Peyer's patch (tissue), 4 donors: ENCODE data around the gene TNMD. TPM values are rescaled to one million over a fixed set of nuclear protein-coding genes. Genes with fewer than 3 reads are reported as not detected.
"Not testable (repeated sequence)": the region's sequence is repeated elsewhere in the genome, so short reads cannot be mapped to it uniquely, and the experiment has no call there.

Source experiments
- DNase-seq, 3 donors: peaks; one replicate each; pipeline ENCODE4 v3.0.0-alpha.2; 2017 to 2019
- H3K27ac ChIP-seq, 4 donors: fragments of 200-600 bp; sonication (generic); one replicate each; pipeline ENCODE4 v1.5.1; 2016 to 2019
- H3K27me3 ChIP-seq, 2 donors: fragments of 200-600 bp; sonication (generic); one replicate each; pipeline ENCODE4 v1.5.1; 2019
- H3K36me3 ChIP-seq, 3 donors: fragments of 200-600 bp; sonication (generic); one replicate each; pipeline ENCODE4 v1.5.1; 2016 to 2019
- H3K4me1 ChIP-seq, 4 donors: fragments of 200-600 bp; sonication (generic); one replicate each; pipeline ENCODE4 v1.5.1; 2016 to 2019
- H3K4me3 ChIP-seq, 4 donors: fragments of 200-600 bp; sonication (generic); 1 replicate in 3 of 4; 2 replicates in 1 of 4; pipeline ENCODE4 v1.5.1; 2016 to 2019; ENCODE audit warnings: mild to moderate bottlenecking in 1 of 4
- H3K9me3 ChIP-seq, 4 donors: fragments of 200-600 bp; sonication (generic); one replicate each; pipeline ENCODE4 v1.5.1; 2016 to 2019; ENCODE audit warnings: mild to moderate bottlenecking in 1 of 4
- CTCF ChIP-seq, 6 experiments: fragments of 450-650 bp in 4 of 6; fragments of 200-600 bp in 2 of 6; sonication (generic) in 1 of 6; IDR thresholded peaks; one replicate each; pipeline ENCODE4 v1.5.1; 2017 to 2019; ENCODE audit warnings: antibody characterized with exemption in 6 of 6, mild to moderate bottlenecking in 3 of 6, moderate library complexity in 1 of 6
- POLR2A ChIP-seq, 2 donors: fragments of 450-650 bp; IDR thresholded peaks; one replicate each; pipeline ENCODE4 v1.5.1; 2017; ENCODE audit warnings: antibody characterized with exemption in 2 of 2, mild to moderate bottlenecking in 2 of 2, moderate library complexity in 2 of 2
- total RNA-seq, 4 donors: library from RNA; depleted of rRNA; stranded (reverse); fragments of >200 nt; gene quantifications; one replicate each; pipeline ENCODE4 v1.1.0, GENCODE V29; 2016

The TNMD gene
- total RNA-seq, result 1 to 10 TPM in 1 of 4 donors, not detected in 3; 3.1 TPM

- no peaks in the 10 kb centered on the region for H3K9me3 ChIP-seq
- H3K27me3 ChIP-seq, result no peaks in the 10 kb centered on the region
- H3K36me3 ChIP-seq, result no peaks in the 10 kb centered on the region
- H3K4me3 ChIP-seq, result no peak within 1 kb of the TSS
- DNase-seq, result no peak
- H3K27ac ChIP-seq, result no peak within 1 kb of the TSS
- no peaks in the 10 kb centered on the region for H3K4me1 ChIP-seq
- TF ChIP-seq CTCF (IDR thresholded peaks at IDR 0.05) (no peak), POLR2A (IDR thresholded peaks at IDR 0.05) (no peak)
Observed at GRCh38 chrX:100584611-100585010, at the start of gene TNMD. TSS of gene TNMD (plus strand) at chrX:100584936. CDS start at chrX:100585019, 83 bp downstream.

GRCh38 chrX:100565534-100565933 is 19.2 kb upstream of the TNMD start:
- not testable (repeated sequence) for H3K27ac ChIP-seq, DNase-seq, H3K4me1 ChIP-seq, H3K27me3 ChIP-seq, H3K4me3 ChIP-seq, H3K9me3 ChIP-seq, H3K36me3 ChIP-seq
- TF ChIP-seq CTCF (IDR thresholded peaks at IDR 0.05), result peak in 1 of 6 experiments; percentile 11

- H3K4me3 ChIP-seq, result no peak overlapping the region
- no peak overlapping the region for H3K27ac ChIP-seq
- H3K27me3 ChIP-seq, result no peaks in the 10 kb centered on the region
- no peak for TF ChIP-seq POLR2A (IDR thresholded peaks at IDR 0.05)
- no peak for TF ChIP-seq CTCF (IDR thresholded peaks at IDR 0.05)
- no peak for DNase-seq
- no peaks in the 10 kb centered on the region for H3K9me3 ChIP-seq
- no peaks in the 10 kb centered on the region for H3K36me3 ChIP-seq
- H3K4me1 ChIP-seq, result no peaks in the 10 kb centered on the region
Observed at GRCh38 chrX:100586747-100587146, 2.0 kb downstream of the TNMD start.

- Histone ChIP-seq H3K9me3 (no peaks in the 10 kb centered on the region), H3K27me3 (no peaks in the 10 kb centered on the region), H3K27ac (no peak overlapping the region), H3K4me1 (no peaks in the 10 kb centered on the region), H3K4me3 (no peak overlapping the region), H3K36me3 (no peaks in the 10 kb centered on the region)
- TF ChIP-seq CTCF (IDR thresholded peaks at IDR 0.05) (no peak), POLR2A (IDR thresholded peaks at IDR 0.05) (no peak)
- no peak for DNase-seq
Observed at GRCh38 chrX:100587861-100588260, 3.1 kb downstream of the TNMD start.

- H3K9me3 ChIP-seq, result no peaks in the 10 kb centered on the region
- no peak for TF ChIP-seq POLR2A (IDR thresholded peaks at IDR 0.05)
- TF ChIP-seq CTCF (IDR thresholded peaks at IDR 0.05), result no peak
- H3K4me3 ChIP-seq, result no peak overlapping the region
- no peaks in the 10 kb centered on the region for H3K36me3 ChIP-seq
- peak in 1 of 3 donors; percentile 45 for DNase-seq
- no peaks in the 10 kb centered on the region for H3K27me3 ChIP-seq
- no peak overlapping the region for H3K27ac ChIP-seq
- H3K4me1 ChIP-seq, result no peaks in the 10 kb centered on the region
Observed at GRCh38 chrX:100591256-100592051, 6.7 kb downstream of the TNMD start.
